Tibial nerve (tissue), 3 donors: Measurements from ENCODE around the gene ABR.
"Not testable (repeated sequence)": the region's sequence is repeated elsewhere in the genome, so short reads cannot be mapped to it uniquely, and the experiment has no call there.

Experiments
- POLR2A ChIP-seq, 2 donors: fragments of 450-650 bp; IDR thresholded peaks; one replicate each; pipeline ENCODE4 v1.6.1; 2017; ENCODE audit warnings: antibody characterized with exemption in 2 of 2, mild to moderate bottlenecking in 2 of 2, moderate library complexity in 2 of 2
- TF ChIP-seq, protein P1 (sequence below), 5 experiments: fragments of 200-600 bp in 3 of 5; fragments of 450-650 bp in 2 of 5; sonication (generic) in 3 of 5; IDR thresholded peaks; one replicate each; pipeline ENCODE4 v1.5.1; 2016 to 2019; ENCODE audit warnings: antibody characterized with exemption in 5 of 5, mild to moderate bottlenecking in 3 of 5, moderate library complexity in 2 of 5

DNA sequence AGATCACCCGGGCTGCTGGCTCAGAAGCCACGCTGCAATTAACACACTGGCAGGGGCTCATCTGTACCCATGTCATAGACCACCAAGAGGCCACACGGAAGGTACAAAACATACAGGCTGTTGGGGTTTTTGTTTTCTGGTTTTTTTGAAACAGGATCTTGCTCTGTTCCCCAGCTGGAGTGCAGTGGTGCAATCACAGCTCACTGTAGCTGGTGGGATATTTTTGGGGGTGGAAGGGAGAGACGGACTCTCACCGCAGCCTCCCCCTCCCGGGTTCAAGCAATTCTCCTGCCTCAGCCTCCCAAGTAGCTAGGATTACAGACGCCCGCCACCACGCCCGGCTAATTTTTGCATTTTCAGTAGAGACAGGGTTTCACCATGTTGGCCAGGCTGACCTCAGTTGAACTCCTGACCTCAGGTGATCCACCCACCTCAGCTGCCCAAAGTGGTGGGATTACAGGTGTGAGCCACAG is 19.5 kb upstream of the ABR start:
- not testable (repeated sequence) for TF ChIP-seq POLR2A (IDR thresholded peaks at IDR 0.05)
- TF ChIP-seq, protein P1, sequence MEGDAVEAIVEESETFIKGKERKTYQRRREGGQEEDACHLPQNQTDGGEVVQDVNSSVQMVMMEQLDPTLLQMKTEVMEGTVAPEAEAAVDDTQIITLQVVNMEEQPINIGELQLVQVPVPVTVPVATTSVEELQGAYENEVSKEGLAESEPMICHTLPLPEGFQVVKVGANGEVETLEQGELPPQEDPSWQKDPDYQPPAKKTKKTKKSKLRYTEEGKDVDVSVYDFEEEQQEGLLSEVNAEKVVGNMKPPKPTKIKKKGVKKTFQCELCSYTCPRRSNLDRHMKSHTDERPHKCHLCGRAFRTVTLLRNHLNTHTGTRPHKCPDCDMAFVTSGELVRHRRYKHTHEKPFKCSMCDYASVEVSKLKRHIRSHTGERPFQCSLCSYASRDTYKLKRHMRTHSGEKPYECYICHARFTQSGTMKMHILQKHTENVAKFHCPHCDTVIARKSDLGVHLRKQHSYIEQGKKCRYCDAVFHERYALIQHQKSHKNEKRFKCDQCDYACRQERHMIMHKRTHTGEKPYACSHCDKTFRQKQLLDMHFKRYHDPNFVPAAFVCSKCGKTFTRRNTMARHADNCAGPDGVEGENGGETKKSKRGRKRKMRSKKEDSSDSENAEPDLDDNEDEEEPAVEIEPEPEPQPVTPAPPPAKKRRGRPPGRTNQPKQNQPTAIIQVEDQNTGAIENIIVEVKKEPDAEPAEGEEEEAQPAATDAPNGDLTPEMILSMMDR (IDR thresholded peaks at IDR 0.05), result not testable (repeated sequence)
